ENCODE data around the gene FCSK. TPM values are rescaled to one million over a fixed set of nuclear protein-coding genes. Genes with fewer than 3 reads are reported as not detected.

The FCSK gene
- total and polyA plus RNA-seq, 2 of the 13 experiments (the other 11 are each of a cell fraction or from before 2014, with no cell fraction given), result 9.1 to 19.2 TPM

DNA sequence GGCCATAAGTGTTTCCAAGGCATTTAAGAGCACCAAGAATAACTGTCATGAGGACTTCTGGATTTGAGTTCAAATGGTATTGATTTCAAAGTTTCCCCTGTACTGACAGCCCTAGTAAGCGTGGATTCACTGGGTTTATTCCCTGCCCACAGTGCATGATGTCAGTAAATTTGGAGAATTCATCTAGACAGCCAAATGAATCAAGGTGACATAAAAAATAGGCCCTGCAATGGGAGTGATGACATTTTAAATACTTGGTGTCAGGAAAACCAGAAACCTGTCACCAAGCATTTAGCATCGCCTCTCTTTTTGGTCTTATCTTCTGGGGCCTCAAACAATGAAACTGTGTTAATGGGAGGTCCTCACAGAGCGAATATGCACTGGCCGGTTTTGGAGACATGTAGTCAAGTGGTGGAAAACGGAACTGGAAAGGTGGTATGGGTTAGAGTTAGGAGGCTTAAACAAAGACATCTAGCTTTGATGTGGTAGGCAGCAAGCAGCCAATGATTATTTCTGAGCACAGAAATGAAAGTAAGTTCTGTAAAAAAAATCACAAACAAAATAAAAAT, 39.9 kb downstream of the FCSK start (continued):
- no peak for TF ChIP-seq FIP1L1 (IDR thresholded peaks at IDR 0.05; ENCODE audit: borderline replicate concordance, insufficient read depth, low read depth, low read length)
- TF ChIP-seq KDM3A (CRISPR knock-in tag; IDR thresholded peaks at IDR 0.05; ENCODE audit: low read depth), result no peak
- TF ChIP-seq SAFB2 (CRISPR knock-in tag; IDR thresholded peaks at IDR 0.05; ENCODE audit: borderline replicate concordance, low read depth), result no peak
- TF ChIP-seq GZF1 (CRISPR knock-in tag; IDR thresholded peaks at IDR 0.05), result no peak
- TF ChIP-seq, protein P1, sequence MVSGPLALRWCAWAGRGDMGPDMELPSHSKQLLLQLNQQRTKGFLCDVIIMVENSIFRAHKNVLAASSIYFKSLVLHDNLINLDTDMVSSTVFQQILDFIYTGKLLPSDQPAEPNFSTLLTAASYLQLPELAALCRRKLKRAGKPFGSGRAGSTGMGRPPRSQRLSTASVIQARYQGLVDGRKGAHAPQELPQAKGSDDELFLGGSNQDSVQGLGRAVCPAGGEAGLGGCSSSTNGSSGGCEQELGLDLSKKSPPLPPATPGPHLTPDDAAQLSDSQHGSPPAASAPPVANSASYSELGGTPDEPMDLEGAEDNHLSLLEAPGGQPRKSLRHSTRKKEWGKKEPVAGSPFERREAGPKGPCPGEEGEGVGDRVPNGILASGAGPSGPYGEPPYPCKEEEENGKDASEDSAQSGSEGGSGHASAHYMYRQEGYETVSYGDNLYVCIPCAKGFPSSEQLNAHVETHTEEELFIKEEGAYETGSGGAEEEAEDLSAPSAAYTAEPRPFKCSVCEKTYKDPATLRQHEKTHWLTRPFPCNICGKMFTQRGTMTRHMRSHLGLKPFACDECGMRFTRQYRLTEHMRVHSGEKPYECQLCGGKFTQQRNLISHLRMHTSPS (CRISPR knock-in tag; IDR thresholded peaks at IDR 0.05; ENCODE audit: low read depth), result no peak

DNA sequence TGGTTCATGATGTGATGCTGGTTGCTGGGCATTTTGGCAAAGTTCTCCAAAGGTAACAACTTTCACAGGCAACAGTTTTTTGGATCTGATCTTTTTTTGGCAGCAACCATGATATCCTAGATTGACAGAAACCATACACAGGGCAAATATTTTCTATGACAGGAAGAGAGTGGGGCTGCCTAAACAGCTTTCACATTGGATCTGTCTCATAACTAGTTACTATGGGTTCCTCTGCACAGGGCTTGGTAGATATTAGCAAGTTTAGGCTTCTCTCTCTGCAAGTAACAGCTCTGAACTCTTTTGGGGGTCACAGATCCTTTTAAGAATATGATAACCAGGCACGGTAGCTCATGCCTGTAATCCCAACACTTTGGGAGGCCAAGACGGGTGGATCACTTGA, 40.4 kb downstream of the FCSK start:
- Histone ChIP-seq H3K27ac (ENCODE audit: extremely low read length, insufficient read depth, low read length) (no peak overlapping the region), H3K4me2 (ENCODE audit: low read depth, low read length) (no peak overlapping the region), H3K79me2 (ENCODE audit: insufficient read depth, low read length) (no peaks in the 10 kb centered on the region), H3K4me3 (replicated peaks in 1 of 3; ENCODE audit: insufficient read depth in 1 of 3, low read depth in 2 of 3, low read length in 3 of 3) (no peak overlapping the region), H3K36me3 (replicated peaks in 1 of 2; ENCODE audit: control insufficient read depth in 1 of 2, insufficient read depth in 2 of 2, low read length in 2 of 2) (peaks cover 23 to 70% of the 10 kb centered on the region in 2 experiments), H4K20me1 (ENCODE audit: insufficient read depth, low read length) (no peaks in the 10 kb centered on the region), H2AFZ (ENCODE audit: low read length) (no peak overlapping the region), H3K27me3 (ENCODE audit: control insufficient read depth in 1 of 2, insufficient read depth in 2 of 2, low read length in 2 of 2) (no peaks in the 10 kb centered on the region), H3K9me3 (ENCODE audit: low read length) (no peaks in the 10 kb centered on the region), H3K4me1 (ENCODE audit: insufficient read depth, low read length) (no peaks in the 10 kb centered on the region), H3K9ac (ENCODE audit: insufficient read depth, low read depth, low read length) (no peak overlapping the region)
- ChIA-PET POLR2A (no interaction called here), CTCF (ENCODE audit: low intra/inter-chr PET ratio, low total read pairs) (no interaction called here)
- no TSS peak for BruUV-seq (replicated peaks)
- TF ChIP-seq, protein P2, sequence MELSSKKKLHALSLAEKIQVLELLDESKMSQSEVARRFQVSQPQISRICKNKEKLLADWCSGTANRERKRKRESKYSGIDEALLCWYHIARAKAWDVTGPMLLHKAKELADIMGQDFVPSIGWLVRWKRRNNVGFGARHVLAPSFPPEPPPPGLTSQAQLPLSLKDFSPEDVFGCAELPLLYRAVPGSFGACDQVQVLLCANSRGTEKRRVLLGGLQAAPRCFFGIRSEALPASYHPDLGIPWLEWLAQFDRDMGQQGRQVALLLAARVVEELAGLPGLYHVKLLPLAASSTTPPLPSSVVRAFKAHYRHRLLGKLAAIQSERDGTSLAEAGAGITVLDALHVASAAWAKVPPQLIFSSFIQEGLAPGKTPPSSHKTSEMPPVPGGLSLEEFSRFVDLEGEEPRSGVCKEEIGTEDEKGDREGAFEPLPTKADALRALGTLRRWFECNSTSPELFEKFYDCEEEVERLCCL (CRISPR knock-in tag; IDR thresholded peaks at IDR 0.05; ENCODE audit: borderline replicate concordance), result no peak
- TF ChIP-seq ZSCAN31 (CRISPR knock-in tag; IDR thresholded peaks at IDR 0.05; ENCODE audit: low read depth), result no peak
- no peak for TF ChIP-seq ZNF354B (CRISPR knock-in tag; IDR thresholded peaks at IDR 0.05)
- no peak for TF ChIP-seq RFXAP (CRISPR knock-in tag; IDR thresholded peaks at IDR 0.05; ENCODE audit: borderline replicate concordance)
- 94% methylated on average over 2 of the region's 2 CpGs for WGBS (ENCODE audit: low lambda C conversion rate)
- ATAC-seq (no peak), DNase-seq (ENCODE audit: low spot score) (no peak), FAIRE-seq (no peak)
- in situ Hi-C loops (cut with HindIII; ENCODE audit: extremely low pct_ligation_motif_present, low pct_unique_long_range_greater_than_20kb) (no loop called here), intact Hi-C loops (cut with micrococcal nuclease; ENCODE audit: unreplicated experiment) (no loop called here)

Measured in HepG2 (cell line).